Measurements from ENCODE around the gene NT5C1A. TPM values are rescaled to one million over a fixed set of nuclear protein-coding genes. Genes with fewer than 3 reads are reported as not detected.

NT5C1A gene
- total and polyA plus RNA-seq, 2 experiments from 2014 or later: not detected

DNA sequence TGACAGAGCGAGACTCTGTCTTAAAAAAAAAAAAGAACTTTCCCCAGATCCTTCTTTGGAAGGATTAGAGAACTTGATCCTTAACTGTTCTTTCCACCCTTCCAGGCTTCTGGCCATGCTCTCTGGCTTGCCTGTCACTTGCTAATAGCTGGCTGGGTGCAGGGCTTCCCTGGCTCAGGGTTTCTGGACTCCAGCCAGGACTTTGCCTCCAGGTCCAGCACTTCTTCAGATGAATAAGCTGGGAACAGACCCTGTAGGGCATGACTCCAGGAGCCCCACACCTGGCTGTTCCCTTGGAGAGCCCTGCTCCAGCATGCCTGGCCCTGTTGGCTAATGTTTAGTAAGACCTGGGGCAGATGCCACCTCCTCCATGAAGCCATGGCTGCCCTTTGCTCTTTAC, 3.3 kb upstream of the NT5C1A start:
- H3F3A ChIP-seq (ENCODE audit: insufficient read depth): no peaks in the 10 kb centered on the region

DNA sequence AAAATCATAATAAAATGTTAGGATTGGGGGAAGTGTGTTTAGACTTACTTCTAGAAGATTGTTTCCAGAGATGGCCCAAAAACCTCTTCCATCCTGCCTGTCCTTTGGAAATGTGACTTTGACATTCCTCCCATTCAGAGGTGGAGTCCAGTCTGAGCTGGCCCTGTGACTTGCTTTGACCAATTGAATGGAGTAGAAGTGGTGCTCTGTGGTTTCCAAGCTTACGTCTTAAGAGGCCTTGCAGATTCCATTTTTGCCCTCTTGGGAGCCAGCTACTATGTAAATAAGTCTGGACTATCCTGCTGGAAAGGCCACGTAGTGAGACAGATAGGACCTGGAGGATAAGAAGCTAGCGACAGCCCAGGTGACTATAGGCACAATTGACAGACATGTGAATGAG, 1.3 kb upstream of the NT5C1A start:
- TF ChIP-seq EZH2phosphoT487 (IDR thresholded peaks at IDR 0.05; ENCODE audit: insufficient read depth, low read depth) (no peak), EZH2 (IDR thresholded peaks at IDR 0.05; ENCODE audit: insufficient read depth, poor library complexity, severe bottlenecking) (no peak)
- Histone ChIP-seq H3K27ac (no peak overlapping the region), H3K4me1 (ENCODE audit: insufficient read depth) (no peaks in the 10 kb centered on the region), H3K79me2 (ENCODE audit: insufficient read depth) (no peaks in the 10 kb centered on the region), H2AFZ (no peak overlapping the region), H3K9me3 (ENCODE audit: low read depth) (no peaks in the 10 kb centered on the region), H3K9ac (no peak overlapping the region), H3K36me3 (ENCODE audit: low read depth) (no peaks in the 10 kb centered on the region), H3K27me3 (replicated peaks; ENCODE audit: insufficient read depth) (peaks cover 43% of the 10 kb centered on the region), H3K9me2 (ENCODE audit: insufficient read depth) (no peaks in the 10 kb centered on the region), H3F3A (ENCODE audit: insufficient read depth) (no peaks in the 10 kb centered on the region), H4K20me1 (ENCODE audit: insufficient read depth) (no peaks in the 10 kb centered on the region), H3K4me3 (no peak overlapping the region), H3K4me2 (ENCODE audit: unreplicated experiment) (no peak overlapping the region)
- 70 to 78% methylated on average over 3 of the region's 3 CpGs for WGBS, 2 experiments (ENCODE audit: low coverage in 1 of 2, low lambda C conversion rate in 2 of 2, missing lambda C conversion rate in 2 of 2)
- DNase-seq: no peak
- in situ Hi-C loops (cut with MboI): no loop called here

More for the DNA sequence above, 3.3 kb upstream of the NT5C1A start:
- Histone ChIP-seq H3K79me2 (ENCODE audit: insufficient read depth) (no peaks in the 10 kb centered on the region), H3K36me3 (ENCODE audit: low read depth) (no peaks in the 10 kb centered on the region), H3K9ac (no peak overlapping the region), H3K27ac (no peak overlapping the region), H3K27me3 (replicated peaks; ENCODE audit: insufficient read depth) (peaks cover 39% of the 10 kb centered on the region), H3K4me1 (ENCODE audit: insufficient read depth) (no peaks in the 10 kb centered on the region), H3K9me3 (ENCODE audit: low read depth) (no peaks in the 10 kb centered on the region), H3K4me2 (ENCODE audit: unreplicated experiment) (no peak overlapping the region), H3K4me3 (no peak overlapping the region), H2AFZ (no peak overlapping the region), H3K9me2 (ENCODE audit: insufficient read depth) (no peaks in the 10 kb centered on the region), H4K20me1 (ENCODE audit: insufficient read depth) (no peaks in the 10 kb centered on the region)
- no peak for DNase-seq
- no peak for TF ChIP-seq EZH2phosphoT487 (IDR thresholded peaks at IDR 0.05; ENCODE audit: insufficient read depth, low read depth)
- no peak for TF ChIP-seq EZH2 (IDR thresholded peaks at IDR 0.05; ENCODE audit: insufficient read depth, poor library complexity, severe bottlenecking)
- WGBS, 2 experiments (ENCODE audit: low coverage in 1 of 2, low lambda C conversion rate in 2 of 2, missing lambda C conversion rate in 2 of 2): 0 to 10% methylated on average over 1 of the region's 1 CpG
- in situ Hi-C loops (cut with MboI): no loop called here

DNA sequence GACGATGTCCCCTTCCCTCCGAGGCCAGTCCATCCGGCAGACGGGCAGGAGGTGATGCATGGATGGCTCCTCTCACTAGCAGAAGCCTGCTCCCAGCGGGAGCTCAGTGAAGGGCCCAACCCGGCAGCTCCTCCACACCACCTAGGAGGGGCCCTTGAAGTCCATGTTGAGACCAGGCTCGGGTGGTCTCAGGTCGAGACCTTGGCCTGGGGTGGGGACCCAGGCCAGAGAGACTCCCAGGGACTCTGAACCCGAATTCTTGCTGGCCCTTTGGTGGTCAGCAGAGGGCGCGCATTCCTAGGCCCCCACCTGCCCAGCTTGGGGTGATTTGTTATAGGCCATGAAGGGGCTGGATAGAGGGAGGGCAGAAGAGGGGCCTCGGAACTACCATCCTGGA, 642 bp upstream of the NT5C1A start:
- H3K9ac ChIP-seq: no peak overlapping the region
- H3K9me2 ChIP-seq (ENCODE audit: insufficient read depth): no peaks in the 10 kb centered on the region
- peak; percentile 18 for DNase-seq
- no peaks in the 10 kb centered on the region for H3K9me3 ChIP-seq (ENCODE audit: low read depth)
- 21 to 30% methylated on average over 11 to 12 of the region's 12 CpGs for WGBS, 2 experiments (ENCODE audit: low coverage in 1 of 2, low lambda C conversion rate in 2 of 2, missing lambda C conversion rate in 2 of 2)
- peak overlapping the region; percentile 81 for H3K4me2 ChIP-seq (ENCODE audit: unreplicated experiment)
- no peak overlapping the region for H2AFZ ChIP-seq
- H3K4me3 ChIP-seq: peak overlapping the region; percentile 68; the same call in 1 of the 2 replicates
- peaks cover 43% of the 10 kb centered on the region for H3K27me3 ChIP-seq (replicated peaks; ENCODE audit: insufficient read depth)
- no peaks in the 10 kb centered on the region for H3K36me3 ChIP-seq (ENCODE audit: low read depth)
- H4K20me1 ChIP-seq (ENCODE audit: insufficient read depth): no peaks in the 10 kb centered on the region
- H3K79me2 ChIP-seq (ENCODE audit: insufficient read depth): no peaks in the 10 kb centered on the region
- H3F3A ChIP-seq (ENCODE audit: insufficient read depth): no peaks in the 10 kb centered on the region
- H3K4me1 ChIP-seq (ENCODE audit: insufficient read depth): no peaks in the 10 kb centered on the region
- TF ChIP-seq EZH2phosphoT487 (IDR thresholded peaks at IDR 0.05; ENCODE audit: insufficient read depth, low read depth) (no peak), EZH2 (IDR thresholded peaks at IDR 0.05; ENCODE audit: insufficient read depth, poor library complexity, severe bottlenecking) (no peak)
- in situ Hi-C loops (cut with MboI): no loop called here
- H3K27ac ChIP-seq: no peak overlapping the region

DNA sequence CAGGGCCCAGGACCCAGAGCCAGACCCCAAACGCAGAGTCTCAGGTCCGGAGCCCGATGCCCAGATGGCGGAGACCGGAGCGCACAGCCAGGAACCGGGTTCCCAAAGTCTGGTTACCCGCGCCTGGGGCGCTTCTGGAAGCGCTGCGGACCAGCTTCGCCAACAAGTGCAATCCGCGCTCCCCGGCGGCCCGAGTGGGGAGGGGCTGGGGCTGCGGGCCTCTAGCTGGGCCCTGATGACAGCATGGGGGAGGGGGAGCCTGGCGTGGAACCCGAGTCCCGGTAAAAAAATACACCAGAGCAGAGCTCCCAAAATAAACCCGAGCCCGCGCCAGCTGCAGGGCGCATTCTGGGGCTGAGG, 494 bp downstream of the NT5C1A start:
- peak; percentile 31 for DNase-seq
- no peaks in the 10 kb centered on the region for H3K79me2 ChIP-seq (ENCODE audit: insufficient read depth)
- no peak overlapping the region for H3K9ac ChIP-seq
- no peaks in the 10 kb centered on the region for H3K36me3 ChIP-seq (ENCODE audit: low read depth)
- 0 to 5% methylated on average over 14 to 21 of the region's 26 CpGs for WGBS, 2 experiments (ENCODE audit: low coverage in 1 of 2, low lambda C conversion rate in 2 of 2, missing lambda C conversion rate in 2 of 2)
- no peaks in the 10 kb centered on the region for H3K4me1 ChIP-seq (ENCODE audit: insufficient read depth)
- H3F3A ChIP-seq (ENCODE audit: insufficient read depth): no peaks in the 10 kb centered on the region
- no peaks in the 10 kb centered on the region for H3K9me3 ChIP-seq (ENCODE audit: low read depth)
- no peak overlapping the region for H3K27ac ChIP-seq
- H3K4me3 ChIP-seq: peak overlapping the region; percentile 68
- H3K27me3 ChIP-seq (replicated peaks; ENCODE audit: insufficient read depth): peaks cover 43% of the 10 kb centered on the region
- no peaks in the 10 kb centered on the region for H3K9me2 ChIP-seq (ENCODE audit: insufficient read depth)
- H2AFZ ChIP-seq: peak overlapping the region; percentile 32; the same call in 1 of the 2 replicates
- H4K20me1 ChIP-seq (ENCODE audit: insufficient read depth): no peaks in the 10 kb centered on the region
- TF ChIP-seq EZH2 (IDR thresholded peaks at IDR 0.05; ENCODE audit: insufficient read depth, poor library complexity, severe bottlenecking): no peak
- TF ChIP-seq EZH2phosphoT487 (IDR thresholded peaks at IDR 0.05; ENCODE audit: insufficient read depth, low read depth): 0 out of 2 replicates have a peak, but pooled peaks have one; percentile 40
- H3K4me2 ChIP-seq (ENCODE audit: unreplicated experiment): peak overlapping the region; percentile 81
- in situ Hi-C loops (cut with MboI): no loop called here

DNA sequence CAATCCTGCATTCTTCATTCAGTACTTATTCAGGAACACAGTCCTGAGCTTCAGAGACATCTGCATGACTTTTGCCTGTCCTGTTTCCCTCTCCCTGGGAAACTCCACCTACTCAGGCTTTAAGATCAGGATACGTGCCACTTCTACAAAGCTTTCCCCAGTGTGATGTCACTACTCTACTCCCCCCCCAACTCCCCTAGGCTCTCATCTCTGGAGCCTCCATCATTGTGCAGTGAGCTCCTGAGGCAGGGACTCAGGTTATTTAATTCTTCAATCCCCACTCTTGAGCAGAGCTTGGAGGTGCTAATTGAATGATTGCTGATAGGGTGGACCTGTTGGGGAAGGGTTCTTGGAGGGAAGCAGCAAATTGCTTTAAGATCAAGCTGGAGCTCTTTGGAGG, 1.2 kb downstream of the NT5C1A start:
- no peaks in the 10 kb centered on the region for H3K79me2 ChIP-seq (ENCODE audit: insufficient read depth)
- peaks cover 43% of the 10 kb centered on the region for H3K27me3 ChIP-seq (replicated peaks; ENCODE audit: insufficient read depth)
- in situ Hi-C loops (cut with MboI): no loop called here
- 82 to 86% methylated on average over 1 of the region's 1 CpG for WGBS, 2 experiments (ENCODE audit: low coverage in 1 of 2, low lambda C conversion rate in 2 of 2, missing lambda C conversion rate in 2 of 2)
- TF ChIP-seq EZH2 (IDR thresholded peaks at IDR 0.05; ENCODE audit: insufficient read depth, poor library complexity, severe bottlenecking): no peak
- no peak for TF ChIP-seq EZH2phosphoT487 (IDR thresholded peaks at IDR 0.05; ENCODE audit: insufficient read depth, low read depth)
- no peaks in the 10 kb centered on the region for H3K4me1 ChIP-seq (ENCODE audit: insufficient read depth)
- H3F3A ChIP-seq (ENCODE audit: insufficient read depth): no peaks in the 10 kb centered on the region
- no peak for DNase-seq
- no peak overlapping the region for H3K9ac ChIP-seq
- H3K9me2 ChIP-seq (ENCODE audit: insufficient read depth): no peaks in the 10 kb centered on the region
- no peak overlapping the region for H3K4me3 ChIP-seq
- no peaks in the 10 kb centered on the region for H3K9me3 ChIP-seq (ENCODE audit: low read depth)
- no peaks in the 10 kb centered on the region for H3K36me3 ChIP-seq (ENCODE audit: low read depth)
- H4K20me1 ChIP-seq (ENCODE audit: insufficient read depth): no peaks in the 10 kb centered on the region
- no peak overlapping the region for H3K27ac ChIP-seq
- no peak overlapping the region for H2AFZ ChIP-seq
- no peak overlapping the region for H3K4me2 ChIP-seq (ENCODE audit: unreplicated experiment)

Measured in GM23248 (cell line).